Measurements from ENCODE around the gene OSBPL5. TPM values are rescaled to one million over a fixed set of nuclear protein-coding genes. Genes with fewer than 3 reads are reported as not detected.

The OSBPL5 gene
- total RNA-seq, 2 donors from 2014 or later: 34.0 to 69.5 TPM

- Histone ChIP-seq H3K4me3 (no peak overlapping the region), H3K27ac (no peak overlapping the region), H3K4me1 (no peaks in the 10 kb centered on the region), H3K9ac (ENCODE audit: low read depth in 2 of 2, low read length in 2 of 2) (no peak overlapping the region), H3K27me3 (no peaks in the 10 kb centered on the region), H3K9me3 (no peaks in the 10 kb centered on the region), H3K36me3 (no peaks in the 10 kb centered on the region)
- DNase-seq: no peak
- intact Hi-C loops (cut with DNase I): no loop called here
- no peak for TF ChIP-seq CTCF (IDR thresholded peaks at IDR 0.05)
These were observed 27.5 kb downstream of the OSBPL5 start for GRCh38 chr11:3137486-3138177.

GRCh38 chr11:3136546-3137455, 28.3 kb downstream of the OSBPL5 start:
- DNase-seq: no peak

GRCh38 chr11:3135481-3136440, 29.3 kb downstream of the OSBPL5 start:
- no peaks in the 10 kb centered on the region for H3K4me1 ChIP-seq

More at GRCh38 chr11:3136546-3137455, 28.3 kb downstream of the OSBPL5 start:
- Histone ChIP-seq H3K27ac (no peak overlapping the region), H3K4me1 (no peaks in the 10 kb centered on the region), H3K9me3 (no peaks in the 10 kb centered on the region), H3K27me3 (no peaks in the 10 kb centered on the region), H3K4me3 (no peak overlapping the region), H3K9ac (ENCODE audit: low read depth in 2 of 2, low read length in 2 of 2) (no peak overlapping the region), H3K36me3 (no peaks in the 10 kb centered on the region)
- intact Hi-C loops (cut with DNase I): no loop called here
- no peak for TF ChIP-seq CTCF (IDR thresholded peaks at IDR 0.05)

GRCh38 chr11:3134651-3135480, 30.2 kb downstream of the OSBPL5 start:
- no peak overlapping the region for H3K9ac ChIP-seq (ENCODE audit: low read depth in 2 of 2, low read length in 2 of 2)
- H3K27me3 ChIP-seq: no peaks in the 10 kb centered on the region
- H3K36me3 ChIP-seq: no peaks in the 10 kb centered on the region
- no peak for DNase-seq
- intact Hi-C loops (cut with DNase I): no loop called here
- H3K27ac ChIP-seq: no peak overlapping the region
- no peaks in the 10 kb centered on the region for H3K4me1 ChIP-seq
- no peak overlapping the region for H3K4me3 ChIP-seq
- no peaks in the 10 kb centered on the region for H3K9me3 ChIP-seq
- TF ChIP-seq CTCF (IDR thresholded peaks at IDR 0.05): no peak

More at GRCh38 chr11:3135481-3136440, 29.3 kb downstream of the OSBPL5 start:
- H3K4me3 ChIP-seq: no peak overlapping the region
- H3K9ac ChIP-seq (ENCODE audit: low read depth in 2 of 2, low read length in 2 of 2): no peak overlapping the region
- intact Hi-C loops (cut with DNase I): no loop called here
- no peak overlapping the region for H3K27ac ChIP-seq
- no peaks in the 10 kb centered on the region for H3K36me3 ChIP-seq
- DNase-seq: no peak
- no peaks in the 10 kb centered on the region for H3K9me3 ChIP-seq
- no peaks in the 10 kb centered on the region for H3K27me3 ChIP-seq
- TF ChIP-seq CTCF (IDR thresholded peaks at IDR 0.05): no peak

Data from colonic mucosa (tissue), 4 donors.